K562 (cell line): ENCODE results near the gene ARHGEF3. TPM values are rescaled to one million over a fixed set of nuclear protein-coding genes. Genes with fewer than 3 reads are reported as not detected.

Experiments
- IRF1 ChIP-seq: sonication (generic); formaldehyde crosslinking; IDR thresholded peaks from 2 replicates; pipeline ENCODE4 v1.8.0; 2022; ENCODE audit warnings: missing genetic modification reagents, mild to moderate bottlenecking, borderline replicate concordance
- KLF6 ChIP-seq: fragments of 250-450 bp; sonication (Bioruptor Pico); IDR thresholded peaks from 2 replicates; pipeline ENCODE4 v1.4.0; 2020; ENCODE audit warnings: mild to moderate bottlenecking, moderate library complexity, borderline replicate concordance
- MTA1 ChIP-seq: fragments of 450-650 bp; IDR thresholded peaks from 2 replicates; pipeline ENCODE4 v1.6.1; 2017; ENCODE audit warnings: borderline replicate concordance
- NUFIP1 ChIP-seq: fragments of 450-650 bp; IDR thresholded peaks from 2 replicates; pipeline ENCODE4 v1.6.1; 2018; ENCODE audit not compliant: partially characterized antibody
- RBFOX2 ChIP-seq: fragments of 200-400 bp; formaldehyde crosslinking; IDR thresholded peaks from 2 replicates; pipeline ENCODE4 v1.6.1; 2017; ENCODE audit warnings: low read depth, mild to moderate bottlenecking, low read length, moderate library complexity
- RFX7 ChIP-seq: fragments of 250-450 bp; sonication (Bioruptor Pico); IDR thresholded peaks from 2 replicates; pipeline ENCODE4 v1.5.1; 2021; ENCODE audit warnings: mild to moderate bottlenecking
- ZBTB2 ChIP-seq: fragments of 450-650 bp; IDR thresholded peaks from 2 replicates; pipeline ENCODE4 v1.6.1; 2016; ENCODE audit warnings: antibody characterized with exemption
- ZNF778 ChIP-seq: fragments of 450-650 bp; formaldehyde crosslinking; IDR thresholded peaks from 2 replicates; pipeline ENCODE4 v1.4.0; 2020; ENCODE audit warnings: mild to moderate bottlenecking, moderate library complexity
- polyA plus RNA-seq, 8 experiments: library from polyadenylated mRNA; depleted of rRNA in 4 of 8; stranded (reverse) in 5 of 8; unstranded in 3 of 8; fragments of >200 nt; fragmentation: Nextera tagmentation in 2 of 8; fragmentation: Illumina TruSeq in 1 of 8; extraction: Ambion mirVana in 2 of 8; extraction: Trizol in 1 of 8; gene quantifications; 2 replicates each; pipeline versions ENCODE4 v1.2.1 to v1.2.3, GENCODE V29; 2011 to 2014; ENCODE audit warnings: inconsistent platforms in 1 of 8, missing spikeins in 1 of 8
- total RNA-seq, 7 experiments: library from RNA; depleted of rRNA in 6 of 7; stranded (reverse); fragments of >200 nt in 6 of 7; fragmentation: Illumina TruSeq in 2 of 7; extraction: Trizol in 2 of 7; gene quantifications; 2 replicates each; pipeline versions ENCODE4 v1.2.1 to v1.2.3, GENCODE V29; 2011 to 2021; ENCODE audit warnings: low replicate concordance in 1 of 7
- TF ChIP-seq, protein P1 (sequence below): sonication (generic); formaldehyde crosslinking; IDR thresholded peaks from 2 replicates; pipeline ENCODE4 v1.8.0; 2022; ENCODE audit warnings: missing genetic modification reagents, mild to moderate bottlenecking, moderate library complexity, borderline replicate concordance
- TF ChIP-seq, protein P2 (sequence below): fragments of 450-650 bp; formaldehyde crosslinking; IDR thresholded peaks from 2 replicates; pipeline ENCODE4 v1.4.0; 2022; ENCODE audit warnings: mild to moderate bottlenecking, moderate library complexity

The ARHGEF3 gene
- total and polyA plus RNA-seq, 9 of the 15 experiments (the other 6 are each of a cell fraction or from before 2014, with no cell fraction given), result 0.77 to 2.7 (median 1.4) TPM

DNA sequence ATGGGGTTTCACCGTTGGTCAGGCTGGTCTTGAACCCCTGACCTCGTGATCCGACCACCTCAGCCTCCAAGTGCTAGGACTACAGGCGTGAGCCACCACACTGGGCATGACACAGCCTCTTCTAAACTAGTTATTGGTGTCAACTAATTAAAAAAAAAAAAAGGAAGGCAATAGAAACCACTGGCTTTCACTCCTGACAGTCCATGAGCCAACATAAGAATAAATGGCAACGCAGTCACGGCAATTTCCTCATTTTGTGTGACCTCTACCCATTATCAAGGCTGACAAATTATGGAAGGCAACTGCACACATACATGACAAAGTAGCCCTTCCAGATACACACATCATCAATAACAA lies 5.9 kb downstream of the ARHGEF3 start (continued):
- TF ChIP-seq IRF1 (CRISPR knock-in tag), result no peak
- no peak for TF ChIP-seq RBFOX2
- TF ChIP-seq, protein P1, sequence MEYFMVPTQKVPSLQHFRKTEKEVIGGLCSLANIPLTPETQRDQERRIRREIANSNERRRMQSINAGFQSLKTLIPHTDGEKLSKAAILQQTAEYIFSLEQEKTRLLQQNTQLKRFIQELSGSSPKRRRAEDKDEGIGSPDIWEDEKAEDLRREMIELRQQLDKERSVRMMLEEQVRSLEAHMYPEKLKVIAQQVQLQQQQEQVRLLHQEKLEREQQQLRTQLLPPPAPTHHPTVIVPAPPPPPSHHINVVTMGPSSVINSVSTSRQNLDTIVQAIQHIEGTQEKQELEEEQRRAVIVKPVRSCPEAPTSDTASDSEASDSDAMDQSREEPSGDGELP, result no peak
- TF ChIP-seq ZNF778 (CRISPR knock-in tag), result no peak
- TF ChIP-seq RFX7 (CRISPR knock-in tag), result no peak
- no peak for TF ChIP-seq KLF6 (CRISPR knock-in tag)
- TF ChIP-seq, protein P2, sequence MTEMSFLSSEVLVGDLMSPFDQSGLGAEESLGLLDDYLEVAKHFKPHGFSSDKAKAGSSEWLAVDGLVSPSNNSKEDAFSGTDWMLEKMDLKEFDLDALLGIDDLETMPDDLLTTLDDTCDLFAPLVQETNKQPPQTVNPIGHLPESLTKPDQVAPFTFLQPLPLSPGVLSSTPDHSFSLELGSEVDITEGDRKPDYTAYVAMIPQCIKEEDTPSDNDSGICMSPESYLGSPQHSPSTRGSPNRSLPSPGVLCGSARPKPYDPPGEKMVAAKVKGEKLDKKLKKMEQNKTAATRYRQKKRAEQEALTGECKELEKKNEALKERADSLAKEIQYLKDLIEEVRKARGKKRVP (CRISPR knock-in tag), result no peak
- no peak for TF ChIP-seq MTA1
- TF ChIP-seq ZBTB2, result no peak
- no peak for TF ChIP-seq NUFIP1
